Trophoblast cell (in vitro differentiated cells and primary cell): ENCODE data around the gene KREMEN1.
"Not testable (repeated sequence)": the region's sequence is repeated elsewhere in the genome, so short reads cannot be mapped to it uniquely, and the experiment has no call there.

Experiments used
- DNase-seq, 2 donors: peaks; one replicate each; pipeline ENCODE4 v3.0.0-alpha.2; 2016
- H2AFZ ChIP-seq: 2 replicates; pipeline ENCODE4 v1.6.1; 2013; ENCODE audit warnings: low read length, moderate library complexity, mild to moderate bottlenecking; ENCODE audit not compliant: insufficient read depth, poor library complexity
- H2AK5ac ChIP-seq: 2 replicates; pipeline ENCODE4 v1.6.1; 2013; ENCODE audit warnings: mild to moderate bottlenecking, low read length
- H2BK120ac ChIP-seq: 2 replicates; pipeline ENCODE4 v1.6.1; 2013; ENCODE audit warnings: low read length, mild to moderate bottlenecking, moderate library complexity; ENCODE audit not compliant: insufficient read depth, poor library complexity
- H2BK12ac ChIP-seq: 2 replicates; pipeline ENCODE4 v1.6.1; 2013; ENCODE audit warnings: mild to moderate bottlenecking, low read length, moderate library complexity
- H2BK5ac ChIP-seq: 2 replicates; pipeline ENCODE4 v1.6.1; 2013; ENCODE audit warnings: low read length, low read depth, moderate library complexity, mild to moderate bottlenecking; ENCODE audit not compliant: poor library complexity
- H3K14ac ChIP-seq: 2 replicates; pipeline ENCODE4 v1.6.1; 2013; ENCODE audit warnings: mild to moderate bottlenecking, low read length
- H3K18ac ChIP-seq: 2 replicates; pipeline ENCODE4 v1.6.1; 2013; ENCODE audit warnings: mild to moderate bottlenecking, low read length
- H3K23ac ChIP-seq: 2 replicates; pipeline ENCODE4 v1.6.1; 2013; ENCODE audit warnings: low read length
- H3K27ac ChIP-seq: 2 replicates; pipeline ENCODE4 v1.5.1; 2013; ENCODE audit warnings: low read depth, mild to moderate bottlenecking, inconsistent platforms, low read length, moderate library complexity
- H3K27me3 ChIP-seq: 2 replicates; pipeline ENCODE4 v1.6.1; 2013; ENCODE audit warnings: inconsistent platforms, mild to moderate bottlenecking, low read length, moderate library complexity; ENCODE audit not compliant: insufficient read depth
- H3K36me3 ChIP-seq, 2 experiments: 1 replicate in 1 of 2; 2 replicates in 1 of 2; pipeline ENCODE4 v1.6.1; 2013; ENCODE audit warnings: low read length in 2 of 2, mild to moderate bottlenecking in 2 of 2, moderate library complexity in 1 of 2; ENCODE audit not compliant: insufficient read depth in 2 of 2, control insufficient read depth in 1 of 2
- H3K4ac ChIP-seq: 2 replicates; pipeline ENCODE4 v1.6.1; 2013; ENCODE audit warnings: low read depth, mild to moderate bottlenecking, low read length, moderate library complexity
- H3K4me1 ChIP-seq, 2 experiments: 1 replicate in 1 of 2; 2 replicates in 1 of 2; pipeline ENCODE4 v1.6.1; 2013; ENCODE audit warnings: low read length in 2 of 2, mild to moderate bottlenecking in 2 of 2, moderate library complexity in 1 of 2; ENCODE audit not compliant: insufficient read depth in 2 of 2, control insufficient read depth in 1 of 2
- H3K4me2 ChIP-seq: 2 replicates; pipeline ENCODE4 v1.6.1; 2013; ENCODE audit warnings: inconsistent platforms, mild to moderate bottlenecking, low read length, moderate library complexity
- H3K4me3 ChIP-seq: 2 replicates; pipeline ENCODE4 v1.5.1; 2013; ENCODE audit warnings: mild to moderate bottlenecking, low read depth, low read length, inconsistent platforms
- H3K79me1 ChIP-seq: one replicate; pipeline ENCODE4 v1.6.1; 2013; ENCODE audit warnings: low read length
- H3K79me2 ChIP-seq: 2 replicates; pipeline ENCODE4 v1.6.1; 2013; ENCODE audit warnings: low read length, mild to moderate bottlenecking; ENCODE audit not compliant: control insufficient read depth, insufficient read depth, poor library complexity
- H3K9ac ChIP-seq: 2 replicates; pipeline ENCODE4 v1.6.1; 2013; ENCODE audit warnings: mild to moderate bottlenecking, low read length
- H3K9me3 ChIP-seq: 2 replicates; pipeline ENCODE4 v1.6.1; 2013; ENCODE audit warnings: low read depth, mild to moderate bottlenecking, control low read depth, inconsistent platforms, low read length; ENCODE audit not compliant: insufficient read depth
- H4K12ac ChIP-seq: 2 replicates; pipeline ENCODE4 v1.6.1; 2013; ENCODE audit warnings: low read depth, mild to moderate bottlenecking, low read length, moderate library complexity
- H4K8ac ChIP-seq: 2 replicates; pipeline ENCODE4 v1.6.1; 2013; ENCODE audit warnings: low read depth, mild to moderate bottlenecking, low read length, moderate library complexity
- H4K91ac ChIP-seq: one replicate; pipeline ENCODE4 v1.6.1; 2013; ENCODE audit warnings: low read depth, mild to moderate bottlenecking, low read length, moderate library complexity
- WGBS: extraction: QIAGEN DNeasy Blood & Tissue Kit; methylation state at CpG from one replicate; pipeline ENCODE4 v1.1.7; 2013; ENCODE audit warnings: missing lambda C conversion rate; ENCODE audit not compliant: insufficient read length, insufficient coverage; ENCODE audit errors: extremely low coverage; 5-methylcytosine and 5-hydroxymethylcytosine counted together

KREMEN1 gene

GRCh38 chr22:29039684-29040083 lies 33.2 kb upstream of the KREMEN1 start:
- not testable (repeated sequence) for H3K23ac ChIP-seq, H3K27ac ChIP-seq, H2BK12ac ChIP-seq, H3K4me3 ChIP-seq, H4K91ac ChIP-seq, H3K14ac ChIP-seq, H2AK5ac ChIP-seq, H3K9ac ChIP-seq, H3K9me3 ChIP-seq, H3K18ac ChIP-seq, H3K79me1 ChIP-seq, H3K4ac ChIP-seq, H2AFZ ChIP-seq, H3K4me2 ChIP-seq, H3K27me3 ChIP-seq, H4K12ac ChIP-seq, H3K36me3 ChIP-seq, H3K79me2 ChIP-seq, H2BK5ac ChIP-seq, H2BK120ac ChIP-seq, H4K8ac ChIP-seq
- peak; percentile 18 to 19 for DNase-seq
- peaks cover 8 to 14% of the 10 kb centered on the region in 2 experiments for H3K4me1 ChIP-seq
- no CpG with 5 or more reads among the region's 4 CpGs for WGBS

DNA sequence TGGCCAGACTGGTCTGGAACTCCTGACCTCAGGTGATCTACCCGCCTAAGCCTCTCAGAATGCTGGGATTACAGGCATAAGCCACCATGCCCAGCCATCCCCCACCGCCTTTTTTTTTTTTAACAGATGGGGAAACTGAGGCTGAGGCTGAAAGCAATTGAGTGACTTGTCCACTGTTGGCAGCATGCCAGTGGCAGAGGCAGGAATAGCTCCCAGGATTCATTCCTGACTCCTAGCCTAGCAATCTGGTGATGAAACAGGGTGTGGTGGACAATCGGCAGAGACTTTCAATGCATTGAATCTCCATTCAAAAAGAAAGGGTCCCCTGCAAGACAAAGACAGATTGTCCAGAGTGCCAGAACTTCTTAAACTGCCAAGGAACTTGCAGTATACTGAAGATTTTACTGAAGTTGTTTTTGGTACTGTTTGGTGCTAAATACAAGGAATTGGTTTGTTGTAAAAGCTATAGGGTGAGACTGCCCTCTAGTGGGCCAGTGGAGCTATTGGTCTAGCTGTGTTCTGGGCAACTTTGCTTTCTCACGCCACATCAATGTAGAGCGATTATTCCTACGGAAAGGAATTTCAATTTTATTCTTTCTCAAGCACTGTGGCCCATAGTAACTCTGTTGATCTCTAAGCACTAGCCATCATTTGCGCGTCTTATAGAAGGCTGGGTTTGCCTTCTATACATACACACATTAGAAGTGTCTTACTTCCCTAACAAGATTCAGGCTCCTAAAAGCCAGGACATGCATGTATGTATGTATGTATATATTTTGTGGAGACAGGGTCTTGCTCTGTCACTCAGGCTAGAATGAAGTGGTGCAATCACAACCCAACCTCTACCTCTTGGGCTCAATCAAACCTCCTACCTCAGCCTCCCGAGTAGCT lies 32.2 kb upstream of the KREMEN1 start:
- peak; percentile 62 to 89 for DNase-seq
- Histone ChIP-seq H3K14ac (no peak overlapping the region), H2BK120ac (peak overlapping the region; percentile 29), H2BK12ac (peak overlapping the region; percentile 66), H3K4me3 (no peak overlapping the region), H3K18ac (no peak overlapping the region), H4K91ac (peak overlapping the region; percentile 28), H2AK5ac (peak overlapping the region; percentile 14), H3K4ac (no peak overlapping the region), H3K79me1 (peaks cover 4% of the 10 kb centered on the region), H3K79me2 (no peaks in the 10 kb centered on the region), H3K9me3 (no peaks in the 10 kb centered on the region), H2BK5ac (no peak overlapping the region), H3K27ac (no peak overlapping the region), H4K8ac (no peak overlapping the region), H3K4me1 (peaks cover 8 to 17% of the 10 kb centered on the region in 2 experiments), H3K4me2 (no peak overlapping the region), H3K23ac (no peak overlapping the region), H4K12ac (no peak overlapping the region), H3K27me3 (no peaks in the 10 kb centered on the region), H3K9ac (no peak overlapping the region), H3K36me3 (peaks cover 0 to 12% of the 10 kb centered on the region in 2 experiments), H2AFZ (no peak overlapping the region)
- WGBS, result no CpG with 5 or more reads among the region's 9 CpGs

DNA sequence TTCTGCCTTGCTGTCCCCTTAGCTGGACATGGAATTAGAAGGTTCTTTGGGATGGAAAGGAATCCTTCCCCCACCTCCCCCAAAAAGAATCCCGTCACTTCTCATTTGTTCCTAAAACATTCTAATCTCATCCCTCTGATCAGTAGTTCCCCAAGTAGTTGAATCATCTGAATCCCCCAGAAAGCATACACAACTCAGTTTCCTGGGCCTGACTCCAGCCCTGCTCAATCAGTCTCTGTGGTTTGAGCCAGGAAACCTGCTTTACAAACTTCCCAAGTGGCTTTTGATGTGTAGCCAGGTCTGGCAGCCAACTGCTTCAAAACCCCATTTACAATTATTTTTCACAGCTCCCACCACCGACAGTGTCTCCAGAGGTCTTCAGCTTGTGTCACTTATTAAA lies 31.4 kb upstream of the KREMEN1 start:
- H3K9ac ChIP-seq, result no peak overlapping the region
- H2AFZ ChIP-seq, result no peak overlapping the region
- no peak overlapping the region for H4K12ac ChIP-seq
- H3K4me3 ChIP-seq, result no peak overlapping the region
- no peaks in the 10 kb centered on the region for H3K9me3 ChIP-seq
- no peaks in the 10 kb centered on the region for H3K79me2 ChIP-seq
- H2BK12ac ChIP-seq, result no peak overlapping the region
- peaks cover 7 to 19% of the 10 kb centered on the region in 2 experiments for H3K36me3 ChIP-seq
- peaks cover 8 to 17% of the 10 kb centered on the region in 2 experiments for H3K4me1 ChIP-seq
- H2BK5ac ChIP-seq, result no peak overlapping the region
- H3K23ac ChIP-seq, result no peak overlapping the region
- H3K79me1 ChIP-seq, result peaks cover 4% of the 10 kb centered on the region
- no peak overlapping the region for H3K27ac ChIP-seq
- H3K18ac ChIP-seq, result no peak overlapping the region
- no peak for DNase-seq
- H3K4me2 ChIP-seq, result no peak overlapping the region
- H2AK5ac ChIP-seq, result no peak overlapping the region
- WGBS, result no CpG with 5 or more reads among the region's 2 CpGs
- no peak overlapping the region for H3K14ac ChIP-seq
- no peak overlapping the region for H3K4ac ChIP-seq
- H3K27me3 ChIP-seq, result no peaks in the 10 kb centered on the region
- H2BK120ac ChIP-seq, result no peak overlapping the region
- H4K8ac ChIP-seq, result no peak overlapping the region
- no peak overlapping the region for H4K91ac ChIP-seq

- Histone ChIP-seq H3K14ac (peak overlapping the region; percentile 11), H3K36me3 (peaks cover 25 to 43% of the 10 kb centered on the region in 2 experiments), H4K12ac (no peak overlapping the region), H3K9ac (no peak overlapping the region), H3K27me3 (no peaks in the 10 kb centered on the region), H3K9me3 (no peaks in the 10 kb centered on the region), H3K79me2 (no peaks in the 10 kb centered on the region), H4K91ac (no peak overlapping the region), H3K23ac (no peak overlapping the region), H2BK5ac (peak overlapping the region; percentile 15), H3K18ac (no peak overlapping the region), H3K79me1 (peaks cover 4% of the 10 kb centered on the region), H3K4me1 (peaks cover 5 to 16% of the 10 kb centered on the region in 2 experiments), H3K27ac (peak overlapping the region; percentile 2), H4K8ac (no peak overlapping the region), H2AFZ (no peak overlapping the region), H3K4me2 (no peak overlapping the region), H2BK120ac (no peak overlapping the region), H2AK5ac (no peak overlapping the region), H2BK12ac (no peak overlapping the region), H3K4ac (no peak overlapping the region), H3K4me3 (no peak overlapping the region)
- no CpG with 5 or more reads among the region's 7 CpGs for WGBS
- DNase-seq, result no peak
Observed at GRCh38 chr22:29043906-29044575, 28.8 kb upstream of the KREMEN1 start.
